Loucy (cell line): Measurements from ENCODE around the gene ITGA8.

Experiments used
- H2AFZ ChIP-seq: fragments of 200-600 bp; sonication (generic); 2 replicates; pipeline ENCODE4 v1.6.0; 2016; ENCODE audit warnings: antibody characterized with exemption, mild to moderate bottlenecking, low read length, moderate library complexity
- H3F3A ChIP-seq: fragments of 200-600 bp; 2 replicates; pipeline ENCODE4 v1.6.0; 2016; ENCODE audit warnings: antibody characterized with exemption, low read depth, mild to moderate bottlenecking
- H3K27me3 ChIP-seq: fragments of 200-600 bp; sonication (generic); 2 replicates; pipeline ENCODE4 v1.6.1; 2014; ENCODE audit warnings: low read length, mild to moderate bottlenecking; ENCODE audit not compliant: insufficient read depth, poor library complexity, severe bottlenecking
- H3K36me3 ChIP-seq: fragments of 200-600 bp; sonication (generic); 2 replicates; pipeline ENCODE4 v1.6.1; 2016; ENCODE audit warnings: low read length; ENCODE audit not compliant: insufficient read depth
- H3K4me1 ChIP-seq: fragments of 200-600 bp; sonication (generic); 2 replicates; pipeline ENCODE4 v1.5.1; 2014; ENCODE audit warnings: low read length, mild to moderate bottlenecking; ENCODE audit not compliant: insufficient read depth, poor library complexity, severe bottlenecking
- H3K4me2 ChIP-seq: fragments of 200-600 bp; sonication (generic); 2 replicates; pipeline ENCODE4 v1.6.0; 2014; ENCODE audit warnings: antibody characterized with exemption, low read length, low read depth, mild to moderate bottlenecking; ENCODE audit not compliant: poor library complexity, severe bottlenecking
- H3K4me3 ChIP-seq: fragments of 200-600 bp; sonication (generic); 2 replicates; pipeline ENCODE4 v1.5.1; 2014; ENCODE audit warnings: low read length, mild to moderate bottlenecking, mixed read lengths; ENCODE audit not compliant: poor library complexity, severe bottlenecking
- H3K79me2 ChIP-seq: fragments of 200-600 bp; sonication (generic); 2 replicates; pipeline ENCODE4 v1.6.1; 2014; ENCODE audit warnings: low read length; ENCODE audit not compliant: insufficient read depth
- H3K9ac ChIP-seq: fragments of 200-600 bp; sonication (generic); 2 replicates; pipeline ENCODE4 v1.6.0; 2014; ENCODE audit warnings: mild to moderate bottlenecking, low read depth, low read length, moderate library complexity; ENCODE audit not compliant: poor library complexity, severe bottlenecking
- H3K9me2 ChIP-seq: fragments of 200-600 bp; sonication (generic); replicated peaks from 2 replicates; pipeline ENCODE4 v1.6.1; 2016; ENCODE audit warnings: low read depth, low read length, mixed read lengths
- H3K9me3 ChIP-seq: fragments of 200-600 bp; sonication (generic); 2 replicates; pipeline ENCODE4 v1.6.1; 2014; ENCODE audit warnings: mild to moderate bottlenecking, antibody characterized with exemption, low read length, low read depth; ENCODE audit not compliant: insufficient read depth
- H4K20me1 ChIP-seq: fragments of 200-600 bp; sonication (generic); 2 replicates; pipeline ENCODE4 v1.6.0; 2014; ENCODE audit warnings: antibody characterized with exemption, low read length, mild to moderate bottlenecking; ENCODE audit not compliant: insufficient read depth, poor library complexity, severe bottlenecking
- EZH2phosphoT487 ChIP-seq: fragments of 200-600 bp; IDR thresholded peaks from 2 replicates; pipeline ENCODE4 v1.6.1; 2018; ENCODE audit warnings: antibody characterized with exemption, mild to moderate bottlenecking, moderate library complexity, borderline replicate concordance
- TF ChIP-seq, protein P1 (sequence below): fragments of 200-600 bp; sonication (generic); conservative IDR thresholded peaks from 2 replicates; pipeline ENCODE4 v1.5.1; 2014; ENCODE audit warnings: mild to moderate bottlenecking, antibody characterized with exemption, low read length

Gene ITGA8

DNA sequence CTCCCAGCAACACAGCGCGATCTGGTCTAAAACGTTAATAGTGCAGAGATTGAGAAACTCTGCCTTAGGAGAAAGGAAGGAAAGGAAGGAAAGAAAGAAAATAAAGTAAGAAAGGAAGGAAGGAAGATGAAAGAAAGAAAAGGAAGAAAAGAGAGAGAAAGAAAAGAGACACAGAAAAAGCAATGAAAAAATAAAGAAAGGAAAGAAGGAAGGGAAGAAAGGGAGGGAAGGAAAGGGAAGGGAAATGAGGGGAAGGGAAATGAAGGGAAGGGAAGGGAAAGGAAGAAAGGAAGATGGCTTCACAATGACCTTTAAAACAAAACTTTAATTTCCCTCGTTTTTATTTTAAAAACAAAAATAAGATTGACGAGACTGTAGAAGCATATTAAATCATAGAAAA is 173.1 kb downstream of the ITGA8 start:
- Histone ChIP-seq H3K79me2 (no peaks in the 10 kb centered on the region), H3K4me3 (no peak overlapping the region), H2AFZ (no peak overlapping the region), H3K4me2 (no peak overlapping the region), H3K27me3 (no peaks in the 10 kb centered on the region), H3K9me2 (no peaks in the 10 kb centered on the region), H3K9ac (no peak overlapping the region), H3K4me1 (no peaks in the 10 kb centered on the region), H3F3A (no peaks in the 10 kb centered on the region), H4K20me1 (no peaks in the 10 kb centered on the region), H3K9me3 (no peaks in the 10 kb centered on the region), H3K36me3 (no peaks in the 10 kb centered on the region)
- TF ChIP-seq EZH2phosphoT487: no peak
- TF ChIP-seq, protein P1, sequence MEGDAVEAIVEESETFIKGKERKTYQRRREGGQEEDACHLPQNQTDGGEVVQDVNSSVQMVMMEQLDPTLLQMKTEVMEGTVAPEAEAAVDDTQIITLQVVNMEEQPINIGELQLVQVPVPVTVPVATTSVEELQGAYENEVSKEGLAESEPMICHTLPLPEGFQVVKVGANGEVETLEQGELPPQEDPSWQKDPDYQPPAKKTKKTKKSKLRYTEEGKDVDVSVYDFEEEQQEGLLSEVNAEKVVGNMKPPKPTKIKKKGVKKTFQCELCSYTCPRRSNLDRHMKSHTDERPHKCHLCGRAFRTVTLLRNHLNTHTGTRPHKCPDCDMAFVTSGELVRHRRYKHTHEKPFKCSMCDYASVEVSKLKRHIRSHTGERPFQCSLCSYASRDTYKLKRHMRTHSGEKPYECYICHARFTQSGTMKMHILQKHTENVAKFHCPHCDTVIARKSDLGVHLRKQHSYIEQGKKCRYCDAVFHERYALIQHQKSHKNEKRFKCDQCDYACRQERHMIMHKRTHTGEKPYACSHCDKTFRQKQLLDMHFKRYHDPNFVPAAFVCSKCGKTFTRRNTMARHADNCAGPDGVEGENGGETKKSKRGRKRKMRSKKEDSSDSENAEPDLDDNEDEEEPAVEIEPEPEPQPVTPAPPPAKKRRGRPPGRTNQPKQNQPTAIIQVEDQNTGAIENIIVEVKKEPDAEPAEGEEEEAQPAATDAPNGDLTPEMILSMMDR: no peak

- H3F3A ChIP-seq: no peaks in the 10 kb centered on the region
- TF ChIP-seq, protein P1: no peak
- TF ChIP-seq EZH2phosphoT487: no peak
- H2AFZ ChIP-seq: no peak overlapping the region
- H3K4me1 ChIP-seq: no peaks in the 10 kb centered on the region
- H3K9me2 ChIP-seq: no peaks in the 10 kb centered on the region
- no peaks in the 10 kb centered on the region for H4K20me1 ChIP-seq
- H3K9me3 ChIP-seq: no peaks in the 10 kb centered on the region
- no peak overlapping the region for H3K4me3 ChIP-seq
- no peaks in the 10 kb centered on the region for H3K27me3 ChIP-seq
- no peak overlapping the region for H3K9ac ChIP-seq
- H3K36me3 ChIP-seq: no peaks in the 10 kb centered on the region
- no peaks in the 10 kb centered on the region for H3K79me2 ChIP-seq
- no peak overlapping the region for H3K4me2 ChIP-seq
Observed at GRCh38 chr10:15545884-15546283, 173.8 kb downstream of the ITGA8 start.

DNA sequence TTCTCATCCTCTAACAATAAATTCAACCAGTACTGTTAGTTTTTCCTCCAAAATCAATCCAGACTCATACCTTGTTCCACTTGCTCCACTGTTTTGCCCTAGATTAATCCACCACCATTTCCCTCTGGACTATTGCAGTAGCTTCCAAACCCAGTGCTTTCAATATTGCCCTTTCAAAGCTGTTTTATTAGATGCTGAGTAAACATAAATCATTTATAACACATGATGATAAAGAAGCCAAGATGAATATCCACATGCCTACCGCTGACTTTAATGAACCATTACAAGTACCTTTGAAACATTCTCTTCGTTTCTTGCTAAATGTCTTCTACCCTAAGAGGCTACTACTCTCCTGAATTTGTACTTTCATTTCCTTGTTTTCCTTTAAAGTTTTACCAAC is 174.5 kb downstream of the ITGA8 start:
- no peak overlapping the region for H2AFZ ChIP-seq
- H3K36me3 ChIP-seq: no peaks in the 10 kb centered on the region
- no peaks in the 10 kb centered on the region for H3K4me1 ChIP-seq
- no peak for TF ChIP-seq EZH2phosphoT487
- TF ChIP-seq, protein P1: no peak
- H3K9me2 ChIP-seq: no peaks in the 10 kb centered on the region
- H3F3A ChIP-seq: no peaks in the 10 kb centered on the region
- H3K27me3 ChIP-seq: no peaks in the 10 kb centered on the region
- H3K79me2 ChIP-seq: no peaks in the 10 kb centered on the region
- no peak overlapping the region for H3K4me3 ChIP-seq
- no peaks in the 10 kb centered on the region for H3K9me3 ChIP-seq
- H4K20me1 ChIP-seq: no peaks in the 10 kb centered on the region
- no peak overlapping the region for H3K4me2 ChIP-seq
- H3K9ac ChIP-seq: no peak overlapping the region
